RCC 7860 (cell line): ENCODE results near the gene GATD1.

Experiments used
- DNase-seq: peaks from one replicate; pipeline ENCODE4 v3.0.0-alpha.2; 2015; ENCODE audit warnings: low spot score
- FAIRE-seq: peaks from 2 replicates; lab custom pipeline; 2012; peaks lifted over from hg19 to GRCh38; lab: Jason Lieb, UNC

GATD1 gene

GRCh38 chr11:796565-797295, 19.4 kb upstream of the GATD1 start:
- DNase-seq: no peak

GRCh38 chr11:795634-796564, 18.6 kb upstream of the GATD1 start:
- DNase-seq (peak; percentile 93), FAIRE-seq (peak; percentile 39)

More at GRCh38 chr11:796565-797295, 19.4 kb upstream of the GATD1 start:
- no peak for FAIRE-seq

- FAIRE-seq (no peak), DNase-seq (no peak)
Measured at GRCh38 chr11:794766-795633, 17.7 kb upstream of the GATD1 start.

GRCh38 chr11:794013-794765, 16.9 kb upstream of the GATD1 start:
- DNase-seq (no peak), FAIRE-seq (no peak)

- no peak for DNase-seq
- no peak for FAIRE-seq
Measured at GRCh38 chr11:793556-793955, 16.3 kb upstream of the GATD1 start.

GRCh38 chr11:792873-793272, 15.6 kb upstream of the GATD1 start:
- FAIRE-seq: no peak
- no peak for DNase-seq

- DNase-seq: no peak
- FAIRE-seq: no peak
Measured at GRCh38 chr11:792535-792821, 15.2 kb upstream of the GATD1 start.

- no peak for DNase-seq
- no peak for FAIRE-seq
Measured at GRCh38 chr11:791658-792534, 14.6 kb upstream of the GATD1 start.

GRCh38 chr11:790721-791564, 13.7 kb upstream of the GATD1 start:
- DNase-seq (no peak), FAIRE-seq (no peak)

- DNase-seq: no peak
- FAIRE-seq: no peak
Measured at GRCh38 chr11:789943-790342, 12.7 kb upstream of the GATD1 start, which contains the start of gene CEND1. Gene CEND1 (minus strand): TSS chr11:790090. CDS start chr11:788576, 1,514 bp downstream.

- FAIRE-seq (no peak), DNase-seq (no peak)
Measured at GRCh38 chr11:788953-789940, 12.0 kb upstream of the GATD1 start.

GRCh38 chr11:788009-788640, 10.8 kb upstream of the GATD1 start:
- no peak for DNase-seq
- no peak for FAIRE-seq

- FAIRE-seq: no peak
- DNase-seq: no peak
Measured at GRCh38 chr11:787084-787675, 9.9 kb upstream of the GATD1 start.

GRCh38 chr11:786235-787083, 9.2 kb upstream of the GATD1 start:
- DNase-seq (no peak), FAIRE-seq (no peak)

GRCh38 chr11:783581-784015, 6.3 kb upstream of the GATD1 start:
- DNase-seq (no peak), FAIRE-seq (no peak)
